Heart left ventricle (tissue), 13 donors: Measurements from ENCODE around the gene SLC13A3.

ENCODE experiments used
- POLR2A ChIP-seq, 2 donors: fragments of 450-650 bp; IDR thresholded peaks; one replicate each; pipeline ENCODE4 v1.6.1; 2017; ENCODE audit warnings: antibody characterized with exemption in 2 of 2, mild to moderate bottlenecking in 2 of 2, moderate library complexity in 2 of 2
- TF ChIP-seq, protein P1 (sequence below), 12 donors: fragments of 200-600 bp; sonication (generic) in 4 of 12; IDR thresholded peaks; one replicate each; pipeline versions ENCODE4 v1.5.0 to v1.8.0; 2018 to 2022; ENCODE audit warnings: antibody characterized with exemption in 12 of 12, mild to moderate bottlenecking in 5 of 12
- donor health status: ischemic (EF 13 %, LVEDD 7.1; RV severe dilation, severe dysfunction).
- donor health status: DM: no; HTN: yes; CAD: no.
- donor health status: DM: no; HTN: no; CAD: no.
- donor health status: ischemic (EF 25% LVEDD 6.9; RV normal size, moderate dysfunction).
- donor health status: ischemic (EF 25% LVEDD 5.7; RV mildly dilated, moderate dysfunction).
- donor health status: ischemic (EF 35%, LVEDD 5.7; RV mildly dilated, moderate dysfunction).
- donor health status: nonischemic (EF 11% LVEDD 7.7; RV severe dilation, severe dysfunction).
- donor health status: DM: yes; HTN: yes; CAD: no.
- donor health status: PGD.
- donor health status: ischemic (EF 29% LVEDD 5.4; RV normal size, mild dysfunction).
- donor health status: nonischemic (EF 23%, LVEDD 6.1; RV moderate dilation, normal function).

DNA sequence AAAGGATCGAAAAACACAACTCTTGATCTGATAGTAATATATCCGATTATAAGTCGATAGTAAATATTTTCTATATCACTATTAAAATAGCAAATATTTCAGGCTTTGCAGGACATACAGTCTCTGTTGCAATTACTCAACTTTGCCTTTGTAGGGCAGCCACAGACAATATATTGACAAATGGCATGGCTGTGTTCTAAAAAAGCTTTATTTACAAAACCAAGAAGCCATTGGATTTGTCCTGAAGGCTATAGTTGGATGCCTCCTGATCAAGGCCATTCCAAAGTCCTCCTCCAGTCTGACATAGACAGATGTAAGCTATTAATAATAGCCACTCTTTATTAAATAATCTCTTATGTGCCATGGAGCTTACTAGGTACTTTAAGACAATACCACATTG lies 106.7 kb downstream of the SLC13A3 start:
- no peak for TF ChIP-seq POLR2A (IDR thresholded peaks at IDR 0.05)
- TF ChIP-seq, protein P1, sequence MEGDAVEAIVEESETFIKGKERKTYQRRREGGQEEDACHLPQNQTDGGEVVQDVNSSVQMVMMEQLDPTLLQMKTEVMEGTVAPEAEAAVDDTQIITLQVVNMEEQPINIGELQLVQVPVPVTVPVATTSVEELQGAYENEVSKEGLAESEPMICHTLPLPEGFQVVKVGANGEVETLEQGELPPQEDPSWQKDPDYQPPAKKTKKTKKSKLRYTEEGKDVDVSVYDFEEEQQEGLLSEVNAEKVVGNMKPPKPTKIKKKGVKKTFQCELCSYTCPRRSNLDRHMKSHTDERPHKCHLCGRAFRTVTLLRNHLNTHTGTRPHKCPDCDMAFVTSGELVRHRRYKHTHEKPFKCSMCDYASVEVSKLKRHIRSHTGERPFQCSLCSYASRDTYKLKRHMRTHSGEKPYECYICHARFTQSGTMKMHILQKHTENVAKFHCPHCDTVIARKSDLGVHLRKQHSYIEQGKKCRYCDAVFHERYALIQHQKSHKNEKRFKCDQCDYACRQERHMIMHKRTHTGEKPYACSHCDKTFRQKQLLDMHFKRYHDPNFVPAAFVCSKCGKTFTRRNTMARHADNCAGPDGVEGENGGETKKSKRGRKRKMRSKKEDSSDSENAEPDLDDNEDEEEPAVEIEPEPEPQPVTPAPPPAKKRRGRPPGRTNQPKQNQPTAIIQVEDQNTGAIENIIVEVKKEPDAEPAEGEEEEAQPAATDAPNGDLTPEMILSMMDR (IDR thresholded peaks at IDR 0.05): peak in 2 of 12 donors; percentile 13 to 18
